Measurements from ENCODE around the gene NT5DC1. TPM values are rescaled to one million over a fixed set of nuclear protein-coding genes. Genes with fewer than 3 reads are reported as not detected.

Gene NT5DC1
- total RNA-seq, 1 experiment from 2014 or later = 61.9 TPM

DNA sequence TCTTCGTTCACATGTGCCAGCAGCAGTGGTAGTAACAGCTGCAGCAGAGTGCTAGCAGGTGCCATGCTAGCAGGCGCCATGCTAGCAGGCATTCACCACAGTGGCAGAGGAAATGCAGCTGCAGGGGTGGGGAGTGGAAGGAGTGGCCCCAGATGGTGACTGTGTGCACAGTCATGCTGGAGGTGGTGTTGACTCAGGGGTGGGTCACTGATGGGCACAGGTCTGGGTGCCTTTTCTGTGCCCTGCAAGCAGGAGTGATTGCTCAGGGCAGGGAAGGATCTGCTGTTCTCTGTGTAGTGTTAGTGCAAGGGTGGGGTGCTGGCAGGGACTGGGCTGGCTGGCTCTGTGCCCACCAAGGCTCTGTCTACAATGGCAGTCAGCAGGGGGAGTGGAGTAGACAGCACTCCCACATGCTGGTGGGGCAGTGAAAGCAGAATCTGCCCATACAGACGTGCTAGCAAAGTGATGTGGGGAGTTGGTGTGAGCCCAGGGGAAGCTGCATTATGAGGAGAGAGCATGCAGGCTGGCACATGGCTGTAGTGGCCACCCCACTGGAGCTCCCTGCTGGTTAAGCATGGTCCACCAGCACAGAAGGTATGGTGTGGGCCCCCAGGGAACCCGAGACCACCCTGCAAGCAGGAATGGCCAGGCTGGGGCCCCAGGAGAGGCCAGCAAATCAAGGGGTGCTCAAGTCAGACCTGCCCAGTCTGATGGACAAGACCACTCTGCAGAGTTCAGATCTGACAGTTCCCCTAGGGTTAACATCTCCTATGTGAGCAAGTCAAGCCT is 164.6 kb downstream of the NT5DC1 start:
- BruUV-seq (replicated peaks) = no TSS peak
- no peaks in the 10 kb centered on the region for H3K4me1 Mint-ChIP-seq (ENCODE audit: low read depth, unreplicated experiment)
- H3K27me3 Mint-ChIP-seq (ENCODE audit: unreplicated experiment) = no peaks in the 10 kb centered on the region
- H3K4me3 Mint-ChIP-seq (ENCODE audit: low read depth, unreplicated experiment) = no peak overlapping the region
- no peaks in the 10 kb centered on the region for H3K9me3 Mint-ChIP-seq (ENCODE audit: low read depth, unreplicated experiment)
- intact Hi-C loops (cut with micrococcal nuclease; ENCODE audit: unreplicated experiment) = loop anchor here (5.0 kb wide), 1 partner anchor 267 kb away; no protein-coding TSS in a partner anchor
- CTCF ChIA-PET = no interaction called here
- TF ChIP-seq, protein P1, sequence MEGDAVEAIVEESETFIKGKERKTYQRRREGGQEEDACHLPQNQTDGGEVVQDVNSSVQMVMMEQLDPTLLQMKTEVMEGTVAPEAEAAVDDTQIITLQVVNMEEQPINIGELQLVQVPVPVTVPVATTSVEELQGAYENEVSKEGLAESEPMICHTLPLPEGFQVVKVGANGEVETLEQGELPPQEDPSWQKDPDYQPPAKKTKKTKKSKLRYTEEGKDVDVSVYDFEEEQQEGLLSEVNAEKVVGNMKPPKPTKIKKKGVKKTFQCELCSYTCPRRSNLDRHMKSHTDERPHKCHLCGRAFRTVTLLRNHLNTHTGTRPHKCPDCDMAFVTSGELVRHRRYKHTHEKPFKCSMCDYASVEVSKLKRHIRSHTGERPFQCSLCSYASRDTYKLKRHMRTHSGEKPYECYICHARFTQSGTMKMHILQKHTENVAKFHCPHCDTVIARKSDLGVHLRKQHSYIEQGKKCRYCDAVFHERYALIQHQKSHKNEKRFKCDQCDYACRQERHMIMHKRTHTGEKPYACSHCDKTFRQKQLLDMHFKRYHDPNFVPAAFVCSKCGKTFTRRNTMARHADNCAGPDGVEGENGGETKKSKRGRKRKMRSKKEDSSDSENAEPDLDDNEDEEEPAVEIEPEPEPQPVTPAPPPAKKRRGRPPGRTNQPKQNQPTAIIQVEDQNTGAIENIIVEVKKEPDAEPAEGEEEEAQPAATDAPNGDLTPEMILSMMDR (IDR thresholded peaks at IDR 0.05; ENCODE audit: unreplicated experiment) = no peak
- no peak overlapping the region for H3K27ac Mint-ChIP-seq (ENCODE audit: unreplicated experiment)
- DNase-seq = no peak
- H3K36me3 Mint-ChIP-seq (ENCODE audit: insufficient read depth, unreplicated experiment) = peaks cover 10% of the 10 kb centered on the region

DNA sequence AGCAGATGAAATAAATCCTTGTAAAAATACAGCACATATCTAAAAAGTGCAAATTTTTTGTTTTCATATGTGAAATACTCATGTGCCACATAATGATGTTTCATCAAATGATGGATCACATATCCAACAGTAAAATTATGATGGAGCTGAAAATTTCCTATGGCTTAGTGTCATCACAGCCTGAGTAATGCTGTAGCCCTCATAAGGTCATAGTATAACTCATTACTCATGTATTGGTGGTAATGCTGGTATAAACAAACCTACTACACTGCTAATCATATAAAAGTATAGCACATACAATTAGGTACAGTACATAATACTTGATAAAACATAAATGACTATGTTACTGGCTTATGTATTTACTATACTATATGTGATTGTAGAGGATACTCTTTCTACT is 166.2 kb downstream of the NT5DC1 start:
- TF ChIP-seq, protein P1 (IDR thresholded peaks at IDR 0.05; ENCODE audit: unreplicated experiment) = no peak
- no peak for DNase-seq
- Mint-ChIP-seq H3K9me3 (ENCODE audit: low read depth, unreplicated experiment) (no peaks in the 10 kb centered on the region), H3K4me1 (ENCODE audit: low read depth, unreplicated experiment) (no peaks in the 10 kb centered on the region), H3K36me3 (ENCODE audit: insufficient read depth, unreplicated experiment) (peaks cover 10% of the 10 kb centered on the region), H3K27ac (ENCODE audit: unreplicated experiment) (no peak overlapping the region), H3K4me3 (ENCODE audit: low read depth, unreplicated experiment) (no peak overlapping the region), H3K27me3 (ENCODE audit: unreplicated experiment) (no peaks in the 10 kb centered on the region)
- BruUV-seq (replicated peaks) = no TSS peak
- CTCF ChIA-PET = no interaction called here
- intact Hi-C loops (cut with micrococcal nuclease; ENCODE audit: unreplicated experiment) = loop anchor here (5.0 kb wide), 1 partner anchor 265 kb away; no protein-coding TSS in a partner anchor

DNA sequence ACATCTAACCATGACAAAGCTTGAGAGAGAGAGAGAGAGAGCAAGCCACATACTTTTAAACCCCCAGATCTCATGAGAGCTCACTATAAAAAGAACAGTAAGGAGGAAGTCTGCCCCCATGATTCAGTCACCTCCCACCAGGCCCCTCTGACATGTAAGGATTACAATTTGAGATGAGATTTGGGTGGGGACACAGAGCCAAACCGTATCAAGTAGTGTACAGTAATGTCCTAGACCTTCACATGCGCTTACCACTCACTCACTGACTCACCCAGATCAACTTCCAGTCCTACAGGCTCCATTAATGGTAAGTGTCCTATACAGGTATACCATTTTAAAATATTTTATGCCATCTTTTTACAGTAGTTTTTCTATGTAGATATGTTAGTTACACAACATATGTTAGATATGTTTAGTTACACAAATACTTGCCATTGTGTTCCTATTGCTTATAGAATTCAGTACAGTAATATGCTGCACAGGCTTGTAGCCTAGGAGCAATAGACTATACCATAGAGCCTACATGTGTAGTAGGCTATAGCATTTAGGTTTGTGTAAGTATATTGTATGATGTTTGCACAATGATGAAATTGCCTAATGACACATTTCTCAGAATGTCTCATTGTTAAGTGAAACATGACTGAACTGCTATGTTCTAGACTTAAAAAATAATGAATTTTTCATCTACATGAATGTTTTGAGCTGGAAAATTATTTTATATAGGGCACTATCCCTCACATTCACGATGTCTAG is 167.4 kb downstream of the NT5DC1 start:
- H3K4me1 Mint-ChIP-seq (ENCODE audit: low read depth, unreplicated experiment) = no peaks in the 10 kb centered on the region
- H3K4me3 Mint-ChIP-seq (ENCODE audit: low read depth, unreplicated experiment) = no peak overlapping the region
- H3K36me3 Mint-ChIP-seq (ENCODE audit: insufficient read depth, unreplicated experiment) = peaks cover 10% of the 10 kb centered on the region
- H3K9me3 Mint-ChIP-seq (ENCODE audit: low read depth, unreplicated experiment) = no peaks in the 10 kb centered on the region
- intact Hi-C loops (cut with micrococcal nuclease; ENCODE audit: unreplicated experiment) = loop anchor here (1.0 to 5.0 kb wide), 3 partner anchors 264 to 379 kb away; no protein-coding TSS in a partner anchor
- H3K27me3 Mint-ChIP-seq (ENCODE audit: unreplicated experiment) = no peaks in the 10 kb centered on the region
- TF ChIP-seq, protein P1 (IDR thresholded peaks at IDR 0.05; ENCODE audit: unreplicated experiment) = no peak
- no TSS peak for BruUV-seq (replicated peaks)
- CTCF ChIA-PET = interaction anchor here (0.7 to 2.3 kb wide), 15 partner anchors 9 to 577 kb away, joined by 3 to 21 read pairs (median 7); partner anchors contain the start of genes CALHM5, RWDD1, TSPYL1 and TSPYL4
- no peak overlapping the region for H3K27ac Mint-ChIP-seq (ENCODE audit: unreplicated experiment)
- no peak for DNase-seq

DNA sequence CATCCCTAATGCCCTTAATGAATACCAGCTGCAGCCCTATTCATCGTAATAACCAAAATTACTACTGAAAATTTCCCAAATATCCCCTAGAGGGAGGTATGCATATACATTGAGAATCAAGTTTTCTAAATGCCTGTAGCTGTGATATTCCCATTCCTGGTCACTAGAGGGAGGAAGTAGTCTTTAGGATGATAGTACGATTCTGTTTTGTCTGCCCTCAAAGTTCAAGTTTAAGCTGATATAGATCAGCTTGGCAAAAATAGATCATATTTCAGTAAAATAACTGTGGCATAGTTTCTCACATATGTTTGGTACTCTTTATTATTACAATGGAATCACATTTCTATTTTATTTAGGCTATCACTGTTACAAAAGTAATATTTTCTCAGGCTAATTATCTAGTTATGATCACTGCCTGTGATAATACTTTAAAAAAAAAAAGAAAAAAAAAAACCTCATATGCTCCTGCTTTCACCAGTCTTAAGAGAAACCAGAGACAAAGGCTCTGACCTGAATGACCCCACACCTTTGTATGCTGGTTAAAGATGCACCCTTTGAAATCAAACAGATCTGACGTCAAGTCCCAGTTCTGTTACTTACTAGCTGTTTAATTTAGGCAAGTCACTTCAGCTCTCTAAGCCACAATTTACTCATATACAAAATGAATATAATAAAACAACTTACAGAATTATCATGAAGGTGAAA is 168.1 kb downstream of the NT5DC1 start:
- no peaks in the 10 kb centered on the region for H3K9me3 Mint-ChIP-seq (ENCODE audit: low read depth, unreplicated experiment)
- H3K4me1 Mint-ChIP-seq (ENCODE audit: low read depth, unreplicated experiment) = no peaks in the 10 kb centered on the region
- H3K27ac Mint-ChIP-seq (ENCODE audit: unreplicated experiment) = no peak overlapping the region
- BruUV-seq (replicated peaks) = no TSS peak
- intact Hi-C loops (cut with micrococcal nuclease; ENCODE audit: unreplicated experiment) = loop anchor here (1.0 to 5.0 kb wide), 3 partner anchors 264 to 378 kb away; no protein-coding TSS in a partner anchor
- CTCF ChIA-PET = interaction anchor here (0.7 to 2.3 kb wide), 15 partner anchors 9 to 303 kb away, joined by 3 to 21 read pairs (median 7); partner anchors contain the start of genes CALHM5, RWDD1, TSPYL1 and TSPYL4
- no peak overlapping the region for H3K4me3 Mint-ChIP-seq (ENCODE audit: low read depth, unreplicated experiment)
- TF ChIP-seq, protein P1 (IDR thresholded peaks at IDR 0.05; ENCODE audit: unreplicated experiment) = peak; percentile 78
- H3K27me3 Mint-ChIP-seq (ENCODE audit: unreplicated experiment) = no peaks in the 10 kb centered on the region
- peak; percentile 16 for DNase-seq
- peaks cover 10% of the 10 kb centered on the region for H3K36me3 Mint-ChIP-seq (ENCODE audit: insufficient read depth, unreplicated experiment)

Measured in Calu3 (cell line).